GM20431 (cell line): ENCODE data around the gene PLAGL1.
"Not testable (repeated sequence)": the region's sequence is repeated elsewhere in the genome, so short reads cannot be mapped to it uniquely, and the experiment has no call there.

Experiments used
- in situ Hi-C: fragments of 300-500 bp; cut with MseI, MboI; formaldehyde crosslinking; loops from one replicate; pipeline ENCODE4 v1.15.0; 2020; ENCODE audit warnings: low sequenced_read_pairs; ENCODE audit not compliant: unreplicated experiment

The PLAGL1 gene

GRCh38 chr6:144008120-144008811 lies at the start of gene PLAGL1:
Gene PLAGL1, minus strand, starts transcription at chr6:144008259. Its CDS starts 60,123 bp downstream, at chr6:143948136.
- in situ Hi-C loops = loop anchor here (25.0 kb wide), 1 partner anchor 421 kb away; no protein-coding TSS in a partner anchor

GRCh38 chr6:144055121-144055931 lies 47.3 kb upstream of the PLAGL1 start:
- in situ Hi-C loops = no loop called here

- in situ Hi-C loops = no loop called here
Measured at GRCh38 chr6:144053601-144054000, 45.5 kb upstream of the PLAGL1 start.

GRCh38 chr6:144052488-144052887 lies 44.4 kb upstream of the PLAGL1 start:
- in situ Hi-C loops = no loop called here

GRCh38 chr6:144049386-144049785 lies 41.3 kb upstream of the PLAGL1 start:
- in situ Hi-C loops = no loop called here

GRCh38 chr6:144047688-144048087 lies 39.6 kb upstream of the PLAGL1 start:
- in situ Hi-C loops = no loop called here

- in situ Hi-C loops = not testable (repeated sequence)
Measured at GRCh38 chr6:144046672-144047071, 38.6 kb upstream of the PLAGL1 start.

GRCh38 chr6:144044989-144045388 lies 36.9 kb upstream of the PLAGL1 start:
- in situ Hi-C loops = not testable (repeated sequence)

GRCh38 chr6:144036835-144037195 lies 28.8 kb upstream of the PLAGL1 start:
- in situ Hi-C loops = no loop called here

- in situ Hi-C loops = no loop called here
Measured at GRCh38 chr6:144036064-144036834, 28.2 kb upstream of the PLAGL1 start.

- in situ Hi-C loops = no loop called here
Measured at GRCh38 chr6:144035416-144035815, 27.4 kb upstream of the PLAGL1 start.

- in situ Hi-C loops = no loop called here
Measured at GRCh38 chr6:144033816-144034735, 26.0 kb upstream of the PLAGL1 start.

- in situ Hi-C loops = no loop called here
Measured at GRCh38 chr6:144029452-144029851, 21.4 kb upstream of the PLAGL1 start.

- in situ Hi-C loops = no loop called here
Measured at GRCh38 chr6:144027932-144028587, 20.0 kb upstream of the PLAGL1 start.

- in situ Hi-C loops = loop anchor here (25.0 kb wide), 1 partner anchor 436 kb away; no protein-coding TSS in a partner anchor
Measured at GRCh38 chr6:144023216-144023615, 15.2 kb upstream of the PLAGL1 start.

GRCh38 chr6:144019929-144020328 lies 11.9 kb upstream of the PLAGL1 start:
- in situ Hi-C loops = loop anchor here (25.0 kb wide), 1 partner anchor 433 kb away; no protein-coding TSS in a partner anchor

- in situ Hi-C loops = loop anchor here (25.0 kb wide), 1 partner anchor 430 kb away; no protein-coding TSS in a partner anchor
Measured at GRCh38 chr6:144017166-144018094, 9.4 kb upstream of the PLAGL1 start.

GRCh38 chr6:144013486-144013909 lies 5.4 kb upstream of the PLAGL1 start:
- in situ Hi-C loops = loop anchor here (25.0 kb wide), 1 partner anchor 426 kb away; no protein-coding TSS in a partner anchor
